ENCODE measurements around the gene WDR45. TPM values are rescaled to one million over a fixed set of nuclear protein-coding genes. Genes with fewer than 3 reads are reported as not detected.
A peak's percentile ranks its signal among the peaks of the same experiment; 100 is the strongest.

The WDR45 gene
- total and polyA plus RNA-seq, 2 of the 13 experiments (the other 11 are each of a cell fraction or from before 2014, with no cell fraction given), result 16.4 to 65.5 TPM

DNA sequence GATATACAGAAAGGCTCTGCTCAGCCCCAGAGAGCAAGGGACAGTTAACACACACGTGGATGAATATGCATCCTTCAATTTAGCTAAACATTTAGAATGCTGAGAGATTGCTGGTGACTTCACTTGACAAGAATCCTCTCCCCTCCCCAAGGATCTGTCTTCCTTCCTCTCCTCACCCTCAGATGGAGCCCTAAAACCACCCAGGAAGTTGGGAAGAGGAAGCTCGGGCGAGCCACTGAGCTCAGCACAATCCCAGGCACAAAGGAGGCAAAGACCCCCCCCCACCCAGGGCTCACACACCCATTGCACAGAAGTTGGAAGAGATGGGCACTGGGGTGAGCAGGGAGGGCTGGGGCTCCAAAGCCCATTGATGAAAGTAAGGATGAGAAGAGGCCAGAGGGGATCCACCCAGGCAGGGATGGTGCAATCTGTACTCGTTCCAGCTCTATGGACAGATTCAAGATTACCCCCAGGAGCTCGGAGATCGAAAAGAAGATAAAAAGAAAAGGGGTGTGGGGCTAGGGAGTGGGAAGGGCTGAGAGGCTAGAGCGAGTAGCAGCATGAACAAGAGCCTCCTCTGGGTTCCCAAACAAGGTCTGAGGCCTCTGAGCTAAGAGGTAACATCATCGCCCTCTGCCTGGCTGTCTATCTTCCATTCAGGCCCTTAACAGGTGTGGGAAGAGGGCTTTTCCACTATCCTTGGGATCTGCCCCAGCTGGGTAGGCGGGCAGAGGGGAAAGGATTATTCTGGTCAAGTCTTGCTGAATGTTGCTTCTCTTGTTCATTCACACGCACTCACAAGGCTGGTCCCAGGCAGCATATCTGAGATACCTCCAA, 37.7 kb downstream of the WDR45 start:
- TF ChIP-seq SAP130 (CRISPR knock-in tag; IDR thresholded peaks at IDR 0.05; ENCODE audit: low read depth) (peak; percentile 10; the same call in 1 of the 2 replicates), PCBP2 (optimal IDR thresholded peaks at IDR 0.05; ENCODE audit: low read depth, low read length, poor library complexity, severe bottlenecking) (no peak)
- TF ChIP-seq, protein P1, sequence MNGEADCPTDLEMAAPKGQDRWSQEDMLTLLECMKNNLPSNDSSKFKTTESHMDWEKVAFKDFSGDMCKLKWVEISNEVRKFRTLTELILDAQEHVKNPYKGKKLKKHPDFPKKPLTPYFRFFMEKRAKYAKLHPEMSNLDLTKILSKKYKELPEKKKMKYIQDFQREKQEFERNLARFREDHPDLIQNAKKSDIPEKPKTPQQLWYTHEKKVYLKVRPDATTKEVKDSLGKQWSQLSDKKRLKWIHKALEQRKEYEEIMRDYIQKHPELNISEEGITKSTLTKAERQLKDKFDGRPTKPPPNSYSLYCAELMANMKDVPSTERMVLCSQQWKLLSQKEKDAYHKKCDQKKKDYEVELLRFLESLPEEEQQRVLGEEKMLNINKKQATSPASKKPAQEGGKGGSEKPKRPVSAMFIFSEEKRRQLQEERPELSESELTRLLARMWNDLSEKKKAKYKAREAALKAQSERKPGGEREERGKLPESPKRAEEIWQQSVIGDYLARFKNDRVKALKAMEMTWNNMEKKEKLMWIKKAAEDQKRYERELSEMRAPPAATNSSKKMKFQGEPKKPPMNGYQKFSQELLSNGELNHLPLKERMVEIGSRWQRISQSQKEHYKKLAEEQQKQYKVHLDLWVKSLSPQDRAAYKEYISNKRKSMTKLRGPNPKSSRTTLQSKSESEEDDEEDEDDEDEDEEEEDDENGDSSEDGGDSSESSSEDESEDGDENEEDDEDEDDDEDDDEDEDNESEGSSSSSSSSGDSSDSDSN (CRISPR knock-in tag; IDR thresholded peaks at IDR 0.05), result 0 out of 2 replicates have a peak, but pooled peaks have one; percentile 8
- POLR2A ChIA-PET, result interaction anchor here (0.7 to 3.4 kb wide), 7 partner anchors 11 to 149 kb away, joined by 3 to 20 read pairs (median 5); partner anchors contain the start of genes GRIPAP1 and OTUD5
- Histone ChIP-seq H3K9me3 (ENCODE audit: low read length) (no peaks in the 10 kb centered on the region), H4K20me1 (ENCODE audit: insufficient read depth, low read length) (no peaks in the 10 kb centered on the region), H3K79me2 (ENCODE audit: insufficient read depth, low read length) (peaks cover 20% of the 10 kb centered on the region), H2AFZ (ENCODE audit: low read length) (no peak overlapping the region), H3K27ac (ENCODE audit: extremely low read length, insufficient read depth, low read length) (peak overlapping the region; percentile 66), H3K36me3 (replicated peaks in 1 of 2; ENCODE audit: control insufficient read depth in 1 of 2, insufficient read depth in 2 of 2, low read length in 2 of 2) (peaks cover 4 to 12% of the 10 kb centered on the region in 2 experiments; a peak in 3 of 5 replicates), H3K27me3 (ENCODE audit: control insufficient read depth in 1 of 2, insufficient read depth in 2 of 2, low read length in 2 of 2) (no peaks in the 10 kb centered on the region; a peak in 1 of 5 replicates), H3K4me2 (ENCODE audit: low read depth, low read length) (peak overlapping the region; percentile 85), H3K4me1 (ENCODE audit: insufficient read depth, low read length) (peaks cover 44% of the 10 kb centered on the region), H3K4me3 (replicated peaks in 1 of 3; ENCODE audit: insufficient read depth in 1 of 3, low read depth in 2 of 3, low read length in 3 of 3) (peak overlapping the region; percentile 73 to 82 (median 78)), H3K9ac (ENCODE audit: insufficient read depth, low read depth, low read length) (peak overlapping the region; percentile 84)
- 4% methylated on average over 6 of the region's 10 CpGs for WGBS (ENCODE audit: low lambda C conversion rate)
- TSS peak; percentile 78 for BruUV-seq (replicated peaks)
- CTCF ChIA-PET (ENCODE audit: low intra/inter-chr PET ratio, low total read pairs), result no interaction called here
- intact Hi-C loops (cut with micrococcal nuclease; ENCODE audit: unreplicated experiment), result loop anchor here (2.0 to 5.0 kb wide), 2 partner anchors 59 to 85 kb away; partner anchors contain the start of gene OTUD5
- in situ Hi-C loops (cut with HindIII; ENCODE audit: extremely low pct_ligation_motif_present, low pct_unique_long_range_greater_than_20kb), result no loop called here
- no peak for ATAC-seq
- FAIRE-seq, result peak; percentile 37
- no peak for DNase-seq (ENCODE audit: low spot score)
